Sigmoid colon (tissue), 3 donors: ENCODE results near the gene TBXA2R.

ENCODE experiments used
- CTCF ChIP-seq, 4 experiments: fragments of 450-650 bp in 3 of 4; fragments of 200-600 bp in 1 of 4; IDR thresholded peaks; one replicate each; pipeline ENCODE4 v1.5.1; 2016 to 2019; ENCODE audit warnings: antibody characterized with exemption in 4 of 4, mild to moderate bottlenecking in 3 of 4, moderate library complexity in 2 of 4
- POLR2A ChIP-seq, 2 donors: fragments of 450-650 bp; IDR thresholded peaks; one replicate each; pipeline ENCODE4 v1.6.1; 2016; ENCODE audit warnings: antibody characterized with exemption in 2 of 2, mild to moderate bottlenecking in 2 of 2, moderate library complexity in 2 of 2

- TF ChIP-seq CTCF (IDR thresholded peaks at IDR 0.05) (no peak), POLR2A (IDR thresholded peaks at IDR 0.05) (no peak)
These were observed 30.9 kb upstream of the TBXA2R start for GRCh38 chr19:3637621-3638020.
